ENCODE measurements around the gene VIM. TPM values are rescaled to one million over a fixed set of nuclear protein-coding genes. Genes with fewer than 3 reads are reported as not detected.

Gene VIM
- total and polyA plus RNA-seq, 10 of the 15 experiments (the other 5 are each of a cell fraction or from before 2014, with no cell fraction given), result 44.2 to 287 (median 188) TPM

GRCh38 chr10:17227367-17228090 lies 512 bp upstream of the VIM start (continued):
- TF ChIP-seq NKRF (conservative IDR thresholded peaks at IDR 0.05) (no peak), CREM (IDR thresholded peaks at IDR 0.05; ENCODE audit: low read depth) (0 out of 2 replicates have a peak, but pooled peaks have one; percentile 22), ZNF217 (IDR thresholded peaks at IDR 0.05) (peak; percentile 74), GABPA (IDR thresholded peaks at IDR 0.05; ENCODE audit: low read depth) (0 out of 2 replicates have a peak, but pooled peaks have one; percentile 20), SREBF2 (IDR thresholded peaks at IDR 0.05; ENCODE audit: low read length) (no peak), ZSCAN29 (IDR thresholded peaks at IDR 0.05) (peak; percentile 99), PKNOX1 (IDR thresholded peaks at IDR 0.05) (peak; percentile 55; the same call in 1 of the 2 replicates), PBX3 (IDR thresholded peaks at IDR 0.05; ENCODE audit: insufficient replicate concordance, low read depth, low read length) (no peak), TCF12 (IDR thresholded peaks at IDR 0.05; ENCODE audit: low read depth, low read length) (no peak)
